Measurements from ENCODE around the gene MCEMP1. TPM values are rescaled to one million over a fixed set of nuclear protein-coding genes. Genes with fewer than 3 reads are reported as not detected.

The MCEMP1 gene
- total and polyA plus RNA-seq, 2 experiments from 2014 or later: not detected

DNA sequence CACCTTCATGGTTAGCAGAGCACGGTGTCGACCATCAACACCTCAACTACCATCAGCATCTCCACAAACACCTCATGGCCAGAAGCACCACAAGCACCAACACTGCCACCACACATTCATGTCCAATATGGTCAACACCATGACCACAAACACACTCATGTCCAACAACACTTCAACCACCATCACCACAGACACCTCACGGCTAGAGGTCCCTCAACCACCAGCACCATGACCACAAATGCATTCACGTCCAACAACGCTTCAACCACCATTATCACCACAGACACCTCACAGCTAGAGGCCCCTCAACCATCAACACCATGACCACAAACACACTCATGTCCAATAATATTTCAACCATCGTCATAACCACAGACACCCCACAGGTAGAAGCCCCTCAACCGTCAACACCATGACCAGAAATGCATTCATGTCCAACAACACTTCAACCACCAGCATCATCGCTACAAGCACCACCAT lies 13.9 kb downstream of the MCEMP1 start:
- Histone ChIP-seq H3K27me3 (no peaks in the 10 kb centered on the region), H2AFZ (no peak overlapping the region), H3K9me2 (replicated peaks; ENCODE audit: insufficient read depth) (no peaks in the 10 kb centered on the region), H3K79me2 (no peaks in the 10 kb centered on the region), H3K36me3 (replicated peaks; ENCODE audit: insufficient read depth, low read depth) (no peaks in the 10 kb centered on the region), H3K27ac (no peak overlapping the region), H3K4me1 (ENCODE audit: insufficient read depth) (no peaks in the 10 kb centered on the region), H4K20me1 (ENCODE audit: insufficient read depth, poor library complexity, severe bottlenecking) (no peaks in the 10 kb centered on the region), H3K4me2 (no peak overlapping the region), H3K9me3 (ENCODE audit: low read depth) (no peaks in the 10 kb centered on the region), H3K4me3 (no peak overlapping the region)
- 96% methylated on average over 8 of the region's 8 CpGs for WGBS (ENCODE audit: low lambda C conversion rate, missing lambda C conversion rate)
- DNase-seq (ENCODE audit: low spot score): no peak
- TF ChIP-seq EZH2 (IDR thresholded peaks at IDR 0.05; ENCODE audit: borderline replicate concordance) (no peak), EZH2phosphoT487 (IDR thresholded peaks at IDR 0.05; ENCODE audit: low read depth, severe bottlenecking, unreplicated experiment) (no peak)
- TF ChIP-seq, protein P1, sequence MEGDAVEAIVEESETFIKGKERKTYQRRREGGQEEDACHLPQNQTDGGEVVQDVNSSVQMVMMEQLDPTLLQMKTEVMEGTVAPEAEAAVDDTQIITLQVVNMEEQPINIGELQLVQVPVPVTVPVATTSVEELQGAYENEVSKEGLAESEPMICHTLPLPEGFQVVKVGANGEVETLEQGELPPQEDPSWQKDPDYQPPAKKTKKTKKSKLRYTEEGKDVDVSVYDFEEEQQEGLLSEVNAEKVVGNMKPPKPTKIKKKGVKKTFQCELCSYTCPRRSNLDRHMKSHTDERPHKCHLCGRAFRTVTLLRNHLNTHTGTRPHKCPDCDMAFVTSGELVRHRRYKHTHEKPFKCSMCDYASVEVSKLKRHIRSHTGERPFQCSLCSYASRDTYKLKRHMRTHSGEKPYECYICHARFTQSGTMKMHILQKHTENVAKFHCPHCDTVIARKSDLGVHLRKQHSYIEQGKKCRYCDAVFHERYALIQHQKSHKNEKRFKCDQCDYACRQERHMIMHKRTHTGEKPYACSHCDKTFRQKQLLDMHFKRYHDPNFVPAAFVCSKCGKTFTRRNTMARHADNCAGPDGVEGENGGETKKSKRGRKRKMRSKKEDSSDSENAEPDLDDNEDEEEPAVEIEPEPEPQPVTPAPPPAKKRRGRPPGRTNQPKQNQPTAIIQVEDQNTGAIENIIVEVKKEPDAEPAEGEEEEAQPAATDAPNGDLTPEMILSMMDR (IDR thresholded peaks at IDR 0.05; ENCODE audit: poor library complexity): no peak

DNA sequence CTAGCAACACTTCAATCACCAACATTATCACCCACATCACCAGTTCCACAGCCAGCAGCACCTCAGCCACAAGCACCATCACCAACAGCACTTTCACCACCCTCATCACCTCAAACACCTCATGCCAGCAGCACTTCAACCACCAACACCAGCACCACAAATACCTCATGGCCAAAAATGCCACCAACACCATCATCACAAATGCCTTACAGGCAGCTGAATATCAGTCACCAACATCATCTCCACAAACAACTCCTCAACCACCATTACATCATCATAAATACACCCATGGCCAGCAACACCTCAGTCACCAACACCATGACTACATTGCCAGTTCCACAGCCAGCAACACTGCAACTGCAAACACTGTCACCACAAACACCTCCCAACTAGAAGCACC lies 14.6 kb downstream of the MCEMP1 start:
- H3K4me1 ChIP-seq (ENCODE audit: insufficient read depth): no peaks in the 10 kb centered on the region
- H3K9me2 ChIP-seq (replicated peaks; ENCODE audit: insufficient read depth): no peaks in the 10 kb centered on the region
- no peaks in the 10 kb centered on the region for H3K79me2 ChIP-seq
- H3K27ac ChIP-seq: no peak overlapping the region
- no peak for DNase-seq (ENCODE audit: low spot score)
- H3K27me3 ChIP-seq: no peaks in the 10 kb centered on the region
- no peak overlapping the region for H3K4me3 ChIP-seq
- H3K9me3 ChIP-seq (ENCODE audit: low read depth): no peaks in the 10 kb centered on the region
- H4K20me1 ChIP-seq (ENCODE audit: insufficient read depth, poor library complexity, severe bottlenecking): no peaks in the 10 kb centered on the region
- H2AFZ ChIP-seq: no peak overlapping the region
- TF ChIP-seq, protein P1 (IDR thresholded peaks at IDR 0.05; ENCODE audit: poor library complexity): no peak
- TF ChIP-seq EZH2phosphoT487 (IDR thresholded peaks at IDR 0.05; ENCODE audit: low read depth, severe bottlenecking, unreplicated experiment): no peak
- no peak for TF ChIP-seq EZH2 (IDR thresholded peaks at IDR 0.05; ENCODE audit: borderline replicate concordance)
- H3K4me2 ChIP-seq: no peak overlapping the region
- no peaks in the 10 kb centered on the region for H3K36me3 ChIP-seq (replicated peaks; ENCODE audit: insufficient read depth, low read depth)

DNA sequence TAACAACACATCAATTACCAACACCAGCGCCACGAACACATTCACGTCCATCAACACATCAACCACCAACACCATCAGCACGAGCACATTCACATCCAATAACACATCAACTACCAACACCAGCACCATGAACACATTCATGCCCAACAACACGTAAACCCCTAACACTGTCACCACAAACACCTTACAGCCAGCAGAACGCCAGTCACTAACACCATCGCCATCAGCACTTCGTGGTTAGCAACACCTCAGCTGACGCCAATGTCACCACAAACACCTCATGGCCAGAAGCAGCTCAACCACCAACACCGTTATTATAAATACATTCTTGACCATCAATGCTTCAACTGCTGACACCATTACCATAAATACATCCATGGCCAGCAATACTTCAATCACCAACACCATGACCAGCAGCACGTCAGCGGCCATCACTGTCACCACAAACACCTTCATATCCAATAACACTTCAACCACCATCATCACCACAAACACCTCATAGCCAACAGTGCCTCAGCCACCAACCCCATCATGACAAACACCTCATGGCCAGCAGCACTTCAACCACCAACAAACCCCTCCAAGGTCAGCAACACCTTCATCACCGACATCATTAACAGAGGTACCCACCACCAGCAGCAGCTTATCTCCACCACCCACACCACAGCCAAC lies 15.7 kb downstream of the MCEMP1 start:
- Histone ChIP-seq H4K20me1 (ENCODE audit: insufficient read depth, poor library complexity, severe bottlenecking) (no peaks in the 10 kb centered on the region), H3K4me1 (ENCODE audit: insufficient read depth) (no peaks in the 10 kb centered on the region), H2AFZ (no peak overlapping the region), H3K36me3 (replicated peaks; ENCODE audit: insufficient read depth, low read depth) (no peaks in the 10 kb centered on the region), H3K79me2 (no peaks in the 10 kb centered on the region), H3K9me3 (ENCODE audit: low read depth) (no peaks in the 10 kb centered on the region), H3K4me2 (no peak overlapping the region), H3K27me3 (no peaks in the 10 kb centered on the region), H3K9me2 (replicated peaks; ENCODE audit: insufficient read depth) (no peaks in the 10 kb centered on the region), H3K4me3 (no peak overlapping the region), H3K27ac (no peak overlapping the region)
- 93% methylated on average over 13 of the region's 13 CpGs for WGBS (ENCODE audit: low lambda C conversion rate, missing lambda C conversion rate)
- no peak for DNase-seq (ENCODE audit: low spot score)
- TF ChIP-seq EZH2 (IDR thresholded peaks at IDR 0.05; ENCODE audit: borderline replicate concordance) (no peak), EZH2phosphoT487 (IDR thresholded peaks at IDR 0.05; ENCODE audit: low read depth, severe bottlenecking, unreplicated experiment) (no peak)
- TF ChIP-seq, protein P1 (IDR thresholded peaks at IDR 0.05; ENCODE audit: poor library complexity): no peak
